Neural progenitor cell (in vitro differentiated cells): Measurements from ENCODE around the gene SLTM.

Source experiments
- CTCF ChIP-seq: fragments of 200-600 bp; sonication (generic); IDR thresholded peaks from 2 replicates; pipeline ENCODE4 v1.5.1; 2017; ENCODE audit warnings: antibody characterized with exemption, mild to moderate bottlenecking
- EZH2 ChIP-seq: fragments of 200-600 bp; sonication (generic); IDR thresholded peaks from 2 replicates; pipeline ENCODE4 v1.6.1; 2017; ENCODE audit warnings: antibody characterized with exemption, mild to moderate bottlenecking, moderate library complexity
- EZH2phosphoT487 ChIP-seq: fragments of 200-600 bp; sonication (generic); IDR thresholded peaks from 2 replicates; pipeline ENCODE4 v1.6.1; 2017; ENCODE audit warnings: antibody characterized with exemption

- TF ChIP-seq CTCF (no peak), EZH2phosphoT487 (no peak), EZH2 (no peak)
These were observed 35.3 kb downstream of the SLTM start for GRCh38 chr15:58898150-58898680.
